NT2/D1 (cell line): ENCODE measurements around the gene BTG2.

Experiments
- YY1 ChIP-seq: IDR thresholded peaks from 2 replicates; pipeline ENCODE4 v1.6.1; 2011; ENCODE audit not compliant: insufficient read length, insufficient read depth
- ZNF274 ChIP-seq: IDR thresholded peaks from 2 replicates; pipeline ENCODE4 v1.6.1; 2011; ENCODE audit warnings: mild to moderate bottlenecking, low read depth, low read length

DNA sequence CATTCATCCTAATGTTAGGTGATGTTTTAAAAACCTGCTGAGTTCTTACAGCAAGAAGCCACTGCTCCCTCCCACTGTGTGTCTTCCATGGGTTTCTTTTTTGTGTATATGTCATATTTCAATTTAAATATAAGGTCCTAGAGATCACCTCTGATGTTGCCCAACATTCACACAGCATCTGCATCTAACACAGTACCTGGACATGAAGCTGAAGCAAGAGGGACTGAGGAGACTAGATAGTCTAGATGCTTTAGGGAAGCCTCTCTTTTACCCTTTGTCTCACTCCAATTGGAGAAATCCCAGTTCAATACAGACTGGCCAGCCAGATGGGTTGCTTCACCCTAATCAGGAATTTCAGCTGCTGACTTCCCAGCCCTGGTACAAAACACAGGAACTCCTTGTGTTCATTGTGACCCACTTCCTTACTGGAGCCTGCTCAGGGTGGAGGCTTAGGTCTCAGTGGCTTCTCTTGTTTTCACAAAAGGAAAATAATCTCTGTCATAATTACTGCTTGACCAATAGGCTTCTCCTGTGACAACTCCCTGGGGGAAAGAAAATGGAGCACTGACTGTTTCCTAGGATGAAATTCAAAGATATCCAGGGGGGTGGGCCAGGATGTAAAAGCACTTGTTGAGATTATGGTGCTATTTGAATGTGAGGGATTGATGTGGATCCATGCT, 17.3 kb downstream of the BTG2 start:
- TF ChIP-seq ZNF274 (no peak), YY1 (no peak)
